Liver (tissue), 9 donors: ENCODE results near the gene P4HTM. TPM values are rescaled to one million over a fixed set of nuclear protein-coding genes. Genes with fewer than 3 reads are reported as not detected.

Experiments
- DNase-seq: peaks from one replicate; pipeline ENCODE4 v3.0.0-alpha.2; 2017; ENCODE audit warnings: low spot score
- H3K27ac ChIP-seq, 2 donors: one replicate each; pipeline ENCODE4 v1.7.0; 2013; ENCODE audit warnings: inconsistent platforms in 2 of 2, low read length in 2 of 2, control low read depth in 1 of 2, low read depth in 1 of 2, mild to moderate bottlenecking in 1 of 2
- H3K27me3 ChIP-seq, 4 donors: one replicate each; pipeline versions ENCODE4 v1.6.1 to v1.7.0; 2013; ENCODE audit warnings: low read length in 3 of 4, inconsistent platforms in 1 of 4, mild to moderate bottlenecking in 1 of 4, moderate library complexity in 1 of 4; ENCODE audit not compliant: control insufficient read depth in 4 of 4, insufficient read depth in 4 of 4
- H3K36me3 ChIP-seq, 4 donors: one replicate each; pipeline versions ENCODE4 v1.6.1 to v1.7.0; 2013; ENCODE audit warnings: low read length in 3 of 4, mild to moderate bottlenecking in 3 of 4, low read depth in 1 of 4, moderate library complexity in 1 of 4; ENCODE audit not compliant: control insufficient read depth in 4 of 4, insufficient read depth in 3 of 4
- H3K4me1 ChIP-seq, 4 donors: one replicate each; pipeline versions ENCODE4 v1.6.1 to v1.7.0; 2013; ENCODE audit warnings: low read length in 3 of 4, mild to moderate bottlenecking in 3 of 4, moderate library complexity in 1 of 4; ENCODE audit not compliant: control insufficient read depth in 4 of 4, insufficient read depth in 4 of 4
- H3K4me3 ChIP-seq, 3 donors: one replicate each; pipeline versions ENCODE4 v1.6.1 to v1.7.0; 2013; ENCODE audit warnings: low read length in 3 of 3, control low read depth in 1 of 3, low read depth in 1 of 3, mild to moderate bottlenecking in 1 of 3
- H3K9ac ChIP-seq, 2 donors: one replicate each; pipeline ENCODE4 v1.7.0; 2013; ENCODE audit warnings: low read length in 2 of 2, mild to moderate bottlenecking in 2 of 2, moderate library complexity in 2 of 2, control low read depth in 1 of 2, low read depth in 1 of 2
- H3K9me3 ChIP-seq, 4 donors: one replicate each; pipeline versions ENCODE4 v1.6.1 to v1.7.0; 2013; ENCODE audit warnings: low read length in 3 of 4; ENCODE audit not compliant: control insufficient read depth in 4 of 4
- EGR1 ChIP-seq, 2 donors: IDR thresholded peaks; 2 replicates each; pipeline ENCODE4 v1.6.1; 2016 to 2018; ENCODE audit warnings: antibody characterized with exemption in 2 of 2, low read depth in 2 of 2
- FOXA1 ChIP-seq: IDR thresholded peaks from 2 replicates; pipeline ENCODE4 v1.6.1; 2016; ENCODE audit warnings: antibody characterized with exemption
- FOXA2 ChIP-seq: IDR thresholded peaks from 2 replicates; pipeline ENCODE4 v1.6.1; 2016; ENCODE audit warnings: antibody characterized with exemption
- GABPA ChIP-seq, 2 donors: IDR thresholded peaks in 1 of 2; conservative IDR thresholded peaks in 1 of 2; 2 replicates each; pipeline ENCODE4 v1.6.1; 2016; ENCODE audit warnings: antibody characterized with exemption in 2 of 2, mild to moderate bottlenecking in 1 of 2, moderate library complexity in 1 of 2
- HNF4A ChIP-seq, 2 donors: conservative IDR thresholded peaks; 2 replicates each; pipeline ENCODE4 v1.6.1; 2016; ENCODE audit warnings: antibody characterized with exemption in 2 of 2, mild to moderate bottlenecking in 2 of 2
- HNF4G ChIP-seq: IDR thresholded peaks from 2 replicates; pipeline ENCODE4 v1.6.1; 2016; ENCODE audit warnings: antibody characterized with exemption
- JUND ChIP-seq, 2 donors: IDR thresholded peaks; 2 replicates each; pipeline ENCODE4 v1.6.1; 2016; ENCODE audit warnings: antibody characterized with exemption in 2 of 2
- NR2F2 ChIP-seq: IDR thresholded peaks from 2 replicates; pipeline ENCODE4 v1.6.1; 2016; ENCODE audit warnings: antibody characterized with exemption
- RAD21 ChIP-seq, 2 donors: IDR thresholded peaks; 2 replicates each; pipeline ENCODE4 v1.6.1; 2016; ENCODE audit warnings: antibody characterized with exemption in 2 of 2, mild to moderate bottlenecking in 2 of 2
- RXRA ChIP-seq, 2 donors: IDR thresholded peaks; 2 replicates each; pipeline ENCODE4 v1.6.1; 2017 to 2018; ENCODE audit warnings: antibody characterized with exemption in 2 of 2, mild to moderate bottlenecking in 1 of 2
- SP1 ChIP-seq: IDR thresholded peaks from 2 replicates; pipeline ENCODE4 v1.6.1; 2018; ENCODE audit warnings: antibody characterized with exemption, mild to moderate bottlenecking
- TAF1 ChIP-seq: conservative IDR thresholded peaks from 2 replicates; pipeline ENCODE4 v1.6.1; 2016; ENCODE audit warnings: antibody characterized with exemption, mild to moderate bottlenecking
- YY1 ChIP-seq: IDR thresholded peaks from 2 replicates; pipeline ENCODE4 v1.6.1; 2016; ENCODE audit warnings: antibody characterized with exemption, mild to moderate bottlenecking
- WGBS: extraction: QIAGEN DNeasy Blood & Tissue Kit; methylation state at CpG from one replicate; pipeline ENCODE4 v1.1.7; 2013; 5-methylcytosine and 5-hydroxymethylcytosine counted together
- polyA plus RNA-seq, 2 donors: library from polyadenylated mRNA; stranded (reverse) in 1 of 2; unstranded in 1 of 2; fragments of 200-250 nt in 1 of 2; fragments of >200 nt in 1 of 2; fragmentation: Nextera tagmentation in 1 of 2; extraction: Ambion mirVana in 1 of 2; gene quantifications; one replicate each; pipeline versions ENCODE4 v1.2.1 to v1.2.3, GENCODE V29; 2013 to 2015
- total RNA-seq, 2 donors: library from RNA; depleted of rRNA; stranded (reverse); fragments of >200 nt; gene quantifications; one replicate each; pipeline ENCODE4 v1.2.3, GENCODE V29; 2014
- TF ChIP-seq, protein P1 (sequence below): fragments of 150-350 bp; IDR thresholded peaks from 2 replicates; pipeline ENCODE4 v1.5.1; 2017; ENCODE audit warnings: improper control_type of control experiment, low read depth, low read length; ENCODE audit not compliant: missing input control
- TF ChIP-seq, protein P2 (sequence below): IDR thresholded peaks from 2 replicates; pipeline ENCODE4 v1.6.1; 2016; ENCODE audit warnings: antibody characterized with exemption, mild to moderate bottlenecking
- TF ChIP-seq, protein P3 (sequence below): IDR thresholded peaks from 2 replicates; pipeline ENCODE4 v1.6.1; 2016; ENCODE audit warnings: antibody characterized with exemption
- TF ChIP-seq, protein P4 (sequence below): IDR thresholded peaks from 2 replicates; pipeline ENCODE4 v1.6.1; 2016; ENCODE audit warnings: antibody characterized with exemption
- TF ChIP-seq, protein P5 (sequence below): IDR thresholded peaks from 2 replicates; pipeline ENCODE4 v1.6.1; 2016; ENCODE audit warnings: antibody characterized with exemption
- donor health status: healthy.
- donor health status: healthy.
- donor health status: healthy.
- donor health status: healthy.
- donor health status: healthy.

Gene P4HTM
- total and polyA plus RNA-seq, 4 donors, result 10.0 to 16.2 (median 11.9) TPM

DNA sequence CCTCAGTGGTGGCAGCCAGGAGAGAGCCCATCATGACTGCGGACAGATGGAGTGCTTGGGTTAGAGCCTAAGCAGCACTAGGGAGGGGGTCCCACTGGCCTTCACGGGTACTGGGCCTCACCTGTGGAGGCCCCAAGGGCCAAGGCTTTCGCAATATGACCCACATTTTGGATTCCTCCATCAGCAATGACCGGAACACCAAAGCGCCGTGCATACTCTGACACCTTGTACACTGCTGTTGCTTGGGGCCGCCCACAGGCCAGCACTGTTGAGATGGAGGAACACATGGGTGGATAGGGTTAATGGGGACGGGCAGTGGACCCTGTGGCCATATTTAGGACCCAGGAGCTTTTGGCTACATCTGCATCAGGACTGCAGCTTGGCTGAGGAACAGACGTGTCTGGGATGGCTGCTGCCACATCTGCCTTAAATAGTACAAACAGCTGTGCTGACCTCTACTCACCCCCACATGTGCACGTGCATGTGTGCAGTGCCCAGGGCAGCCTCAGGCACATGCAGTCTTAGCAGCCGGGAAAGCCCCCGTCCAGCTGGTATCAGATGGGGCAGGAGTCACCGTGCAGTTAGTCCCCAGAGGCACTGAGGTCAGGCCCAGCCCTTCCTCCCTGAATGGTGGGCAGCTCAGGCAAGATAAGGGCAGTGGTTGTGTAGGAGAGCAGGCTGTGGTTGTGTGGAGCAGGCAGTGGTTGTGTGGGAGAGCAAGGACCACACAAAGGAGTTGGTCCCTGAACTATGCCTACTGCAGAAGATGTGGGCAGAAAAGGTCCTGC, 35.2 kb downstream of the P4HTM start:
- Histone ChIP-seq H3K4me3 (no peak overlapping the region), H3K36me3 (peaks cover 0 to 32% (median 21%) of the 10 kb centered on the region in 4 donors), H3K27me3 (no peaks in the 10 kb centered on the region), H3K4me1 (peaks cover 9 to 38% (median 29%) of the 10 kb centered on the region in 4 donors), H3K27ac (no peak overlapping the region), H3K9ac (no peak overlapping the region), H3K9me3 (no peaks in the 10 kb centered on the region)
- WGBS, result 84% methylated on average over 13 of the region's 13 CpGs
- TF ChIP-seq, protein P1, sequence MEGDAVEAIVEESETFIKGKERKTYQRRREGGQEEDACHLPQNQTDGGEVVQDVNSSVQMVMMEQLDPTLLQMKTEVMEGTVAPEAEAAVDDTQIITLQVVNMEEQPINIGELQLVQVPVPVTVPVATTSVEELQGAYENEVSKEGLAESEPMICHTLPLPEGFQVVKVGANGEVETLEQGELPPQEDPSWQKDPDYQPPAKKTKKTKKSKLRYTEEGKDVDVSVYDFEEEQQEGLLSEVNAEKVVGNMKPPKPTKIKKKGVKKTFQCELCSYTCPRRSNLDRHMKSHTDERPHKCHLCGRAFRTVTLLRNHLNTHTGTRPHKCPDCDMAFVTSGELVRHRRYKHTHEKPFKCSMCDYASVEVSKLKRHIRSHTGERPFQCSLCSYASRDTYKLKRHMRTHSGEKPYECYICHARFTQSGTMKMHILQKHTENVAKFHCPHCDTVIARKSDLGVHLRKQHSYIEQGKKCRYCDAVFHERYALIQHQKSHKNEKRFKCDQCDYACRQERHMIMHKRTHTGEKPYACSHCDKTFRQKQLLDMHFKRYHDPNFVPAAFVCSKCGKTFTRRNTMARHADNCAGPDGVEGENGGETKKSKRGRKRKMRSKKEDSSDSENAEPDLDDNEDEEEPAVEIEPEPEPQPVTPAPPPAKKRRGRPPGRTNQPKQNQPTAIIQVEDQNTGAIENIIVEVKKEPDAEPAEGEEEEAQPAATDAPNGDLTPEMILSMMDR, result no peak
- TF ChIP-seq, protein P2, sequence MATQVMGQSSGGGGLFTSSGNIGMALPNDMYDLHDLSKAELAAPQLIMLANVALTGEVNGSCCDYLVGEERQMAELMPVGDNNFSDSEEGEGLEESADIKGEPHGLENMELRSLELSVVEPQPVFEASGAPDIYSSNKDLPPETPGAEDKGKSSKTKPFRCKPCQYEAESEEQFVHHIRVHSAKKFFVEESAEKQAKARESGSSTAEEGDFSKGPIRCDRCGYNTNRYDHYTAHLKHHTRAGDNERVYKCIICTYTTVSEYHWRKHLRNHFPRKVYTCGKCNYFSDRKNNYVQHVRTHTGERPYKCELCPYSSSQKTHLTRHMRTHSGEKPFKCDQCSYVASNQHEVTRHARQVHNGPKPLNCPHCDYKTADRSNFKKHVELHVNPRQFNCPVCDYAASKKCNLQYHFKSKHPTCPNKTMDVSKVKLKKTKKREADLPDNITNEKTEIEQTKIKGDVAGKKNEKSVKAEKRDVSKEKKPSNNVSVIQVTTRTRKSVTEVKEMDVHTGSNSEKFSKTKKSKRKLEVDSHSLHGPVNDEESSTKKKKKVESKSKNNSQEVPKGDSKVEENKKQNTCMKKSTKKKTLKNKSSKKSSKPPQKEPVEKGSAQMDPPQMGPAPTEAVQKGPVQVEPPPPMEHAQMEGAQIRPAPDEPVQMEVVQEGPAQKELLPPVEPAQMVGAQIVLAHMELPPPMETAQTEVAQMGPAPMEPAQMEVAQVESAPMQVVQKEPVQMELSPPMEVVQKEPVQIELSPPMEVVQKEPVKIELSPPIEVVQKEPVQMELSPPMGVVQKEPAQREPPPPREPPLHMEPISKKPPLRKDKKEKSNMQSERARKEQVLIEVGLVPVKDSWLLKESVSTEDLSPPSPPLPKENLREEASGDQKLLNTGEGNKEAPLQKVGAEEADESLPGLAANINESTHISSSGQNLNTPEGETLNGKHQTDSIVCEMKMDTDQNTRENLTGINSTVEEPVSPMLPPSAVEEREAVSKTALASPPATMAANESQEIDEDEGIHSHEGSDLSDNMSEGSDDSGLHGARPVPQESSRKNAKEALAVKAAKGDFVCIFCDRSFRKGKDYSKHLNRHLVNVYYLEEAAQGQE, result no peak
- TF ChIP-seq, protein P3, sequence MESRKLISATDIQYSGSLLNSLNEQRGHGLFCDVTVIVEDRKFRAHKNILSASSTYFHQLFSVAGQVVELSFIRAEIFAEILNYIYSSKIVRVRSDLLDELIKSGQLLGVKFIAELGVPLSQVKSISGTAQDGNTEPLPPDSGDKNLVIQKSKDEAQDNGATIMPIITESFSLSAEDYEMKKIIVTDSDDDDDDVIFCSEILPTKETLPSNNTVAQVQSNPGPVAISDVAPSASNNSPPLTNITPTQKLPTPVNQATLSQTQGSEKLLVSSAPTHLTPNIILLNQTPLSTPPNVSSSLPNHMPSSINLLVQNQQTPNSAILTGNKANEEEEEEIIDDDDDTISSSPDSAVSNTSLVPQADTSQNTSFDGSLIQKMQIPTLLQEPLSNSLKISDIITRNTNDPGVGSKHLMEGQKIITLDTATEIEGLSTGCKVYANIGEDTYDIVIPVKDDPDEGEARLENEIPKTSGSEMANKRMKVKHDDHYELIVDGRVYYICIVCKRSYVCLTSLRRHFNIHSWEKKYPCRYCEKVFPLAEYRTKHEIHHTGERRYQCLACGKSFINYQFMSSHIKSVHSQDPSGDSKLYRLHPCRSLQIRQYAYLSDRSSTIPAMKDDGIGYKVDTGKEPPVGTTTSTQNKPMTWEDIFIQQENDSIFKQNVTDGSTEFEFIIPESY, result no peak
- no peak for TF ChIP-seq FOXA1
- no peak for TF ChIP-seq HNF4G
- no peak for TF ChIP-seq NR2F2
- no peak for TF ChIP-seq EGR1 (IDR thresholded peaks at IDR 0.05; ENCODE audit: low read depth in 2 of 2)
- no peak for TF ChIP-seq SP1
- no peak for TF ChIP-seq RXRA (IDR thresholded peaks at IDR 0.05)
- TF ChIP-seq, protein P4, sequence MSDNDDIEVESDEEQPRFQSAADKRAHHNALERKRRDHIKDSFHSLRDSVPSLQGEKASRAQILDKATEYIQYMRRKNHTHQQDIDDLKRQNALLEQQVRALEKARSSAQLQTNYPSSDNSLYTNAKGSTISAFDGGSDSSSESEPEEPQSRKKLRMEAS, result no peak
- no peak for TF ChIP-seq YY1
- no peak for TF ChIP-seq JUND (IDR thresholded peaks at IDR 0.05)
- TF ChIP-seq FOXA2, result no peak
- TF ChIP-seq HNF4A (conservative IDR thresholded peaks at IDR 0.05), result no peak
- TF ChIP-seq RAD21 (IDR thresholded peaks at IDR 0.05), result no peak
- TF ChIP-seq TAF1, result no peak
- TF ChIP-seq, protein P5, sequence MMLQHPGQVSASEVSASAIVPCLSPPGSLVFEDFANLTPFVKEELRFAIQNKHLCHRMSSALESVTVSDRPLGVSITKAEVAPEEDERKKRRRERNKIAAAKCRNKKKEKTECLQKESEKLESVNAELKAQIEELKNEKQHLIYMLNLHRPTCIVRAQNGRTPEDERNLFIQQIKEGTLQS, result no peak
- no peak for TF ChIP-seq GABPA (IDR thresholded peaks at IDR 0.05 in 1 of 2, conservative IDR thresholded peaks at IDR 0.05 in 1 of 2)
- DNase-seq, result no peak
